IMR-90 (cell line): Measurements from ENCODE around the gene GP9. TPM values are rescaled to one million over a fixed set of nuclear protein-coding genes. Genes with fewer than 3 reads are reported as not detected.
A peak's percentile ranks its signal among the peaks of the same experiment; 100 is the strongest.

Source experiments
- ATAC-seq: fragments of 200-7000 bp; cut with Tn5 transposase; 2 replicates; pipeline ENCODE4 v1.9.1; 2020; ENCODE audit warnings: low read depth, mild to moderate bottlenecking, moderate library complexity
- BruUV-seq: library from RNA; stranded (reverse); fragments of 400-500 nt; replicated peaks from 2 replicates; lab custom pipeline; 2021; lab: Mats Ljungman, UMichigan
- CTCF ChIA-PET: fragments of 300-600 bp; formaldehyde crosslinking; extraction: SDS; loops from one replicate; lab custom pipeline; 2021; ENCODE audit warnings: antibody characterized with exemption; lab: Yijun Ruan, JAX
- POLR2A ChIA-PET: fragments of 300-600 bp; sonication (Branson Sonifier 250); formaldehyde crosslinking; loops from one replicate; lab custom pipeline; 2022; ENCODE audit warnings: antibody characterized with exemption; ENCODE audit not compliant: unreplicated experiment; lab: Charles Lee
- DNase-seq: peaks from one replicate; pipeline ENCODE4 v3.0.0; 2013
- H2AFZ ChIP-seq: replicated peaks from 2 replicates; pipeline ENCODE3; 2013; ENCODE audit warnings: low read length, mild to moderate bottlenecking; ENCODE audit not compliant: poor library complexity
- H2AK5ac ChIP-seq: 2 replicates; pipeline ENCODE4 v1.6.1; 2013; ENCODE audit warnings: low read depth, low read length, inconsistent platforms
- H2AK9ac ChIP-seq: replicated peaks from 2 replicates; pipeline ENCODE3; 2013; ENCODE audit warnings: mild to moderate bottlenecking, low read depth, low read length, moderate library complexity; ENCODE audit not compliant: poor library complexity
- H2BK120ac ChIP-seq: 2 replicates; pipeline ENCODE4 v1.6.1; 2013; ENCODE audit warnings: low read depth, low read length, inconsistent platforms
- H2BK15ac ChIP-seq: 3 replicates; pipeline ENCODE4 v1.6.1; 2013; ENCODE audit warnings: low read depth, low read length, inconsistent platforms
- H2BK20ac ChIP-seq: 2 replicates; pipeline ENCODE4 v1.6.1; 2013; ENCODE audit warnings: low read depth, mild to moderate bottlenecking, inconsistent platforms, low read length, moderate library complexity
- H2BK5ac ChIP-seq: 2 replicates; pipeline ENCODE4 v1.6.1; 2013; ENCODE audit warnings: mild to moderate bottlenecking, low read depth, low read length, inconsistent platforms; ENCODE audit not compliant: poor library complexity, severe bottlenecking
- H3K14ac ChIP-seq: replicated peaks from 2 replicates; pipeline ENCODE4 v1.6.1; 2013; ENCODE audit warnings: low read depth, low read length, inconsistent platforms
- H3K18ac ChIP-seq: 2 replicates; pipeline ENCODE4 v1.6.1; 2013; ENCODE audit warnings: low read depth, low read length, control low read depth
- H3K23ac ChIP-seq: 2 replicates; pipeline ENCODE4 v1.6.1; 2013; ENCODE audit warnings: low read depth, low read length, inconsistent platforms
- H3K27ac ChIP-seq: 2 replicates; pipeline ENCODE4 v1.5.1; 2013; ENCODE audit warnings: mild to moderate bottlenecking, control low read depth, low read length; ENCODE audit not compliant: insufficient read depth
- H3K27me3 ChIP-seq: 2 replicates; pipeline ENCODE4 v1.6.1; 2013; ENCODE audit warnings: low read length; ENCODE audit not compliant: control insufficient read depth, insufficient read depth
- H3K36me3 ChIP-seq: 2 replicates; pipeline ENCODE4 v1.6.1; 2013; ENCODE audit warnings: low read length, mixed read lengths; ENCODE audit not compliant: control insufficient read depth, insufficient read depth
- H3K4ac ChIP-seq: 2 replicates; pipeline ENCODE4 v1.6.1; 2013; ENCODE audit warnings: low read depth, low read length, inconsistent platforms
- H3K4me1 ChIP-seq: 2 replicates; pipeline ENCODE4 v1.6.1; 2013; ENCODE audit warnings: low read length, mixed read lengths; ENCODE audit not compliant: control insufficient read depth, insufficient read depth
- H3K4me2 ChIP-seq: 2 replicates; pipeline ENCODE4 v1.6.1; 2013; ENCODE audit warnings: low read depth, mild to moderate bottlenecking, control low read depth, low read length, moderate library complexity
- H3K4me3 ChIP-seq: 2 replicates; pipeline ENCODE4 v1.5.1; 2013; ENCODE audit warnings: low read depth, mild to moderate bottlenecking, control low read depth, low read length, moderate library complexity; ENCODE audit not compliant: insufficient read depth
- H3K56ac ChIP-seq: 2 replicates; pipeline ENCODE4 v1.6.1; 2013; ENCODE audit warnings: low read length, inconsistent platforms; ENCODE audit not compliant: insufficient read depth; ENCODE audit errors: extremely low read depth
- H3K79me1 ChIP-seq, 2 experiments: 2 replicates each; pipeline ENCODE4 v1.6.1; 2013; ENCODE audit warnings: low read length in 2 of 2, inconsistent platforms in 1 of 2, low read depth in 1 of 2
- H3K9ac ChIP-seq: 2 replicates; pipeline ENCODE4 v1.6.1; 2013; ENCODE audit warnings: low read depth, low read length, control low read depth
- H3K9me1 ChIP-seq: 2 replicates; pipeline ENCODE4 v1.6.1; 2013; ENCODE audit warnings: low read length, inconsistent platforms; ENCODE audit not compliant: insufficient read depth
- H3K9me3 ChIP-seq: 2 replicates; pipeline ENCODE4 v1.6.1; 2013; ENCODE audit warnings: low read length; ENCODE audit not compliant: control insufficient read depth, insufficient read depth
- H4K20me1 ChIP-seq: 2 replicates; pipeline ENCODE4 v1.6.1; 2013; ENCODE audit warnings: low read length, inconsistent platforms; ENCODE audit not compliant: insufficient read depth
- H4K5ac ChIP-seq: 2 replicates; pipeline ENCODE4 v1.6.1; 2013; ENCODE audit warnings: mild to moderate bottlenecking, low read depth, low read length, control low read depth
- H4K8ac ChIP-seq, 2 experiments: 2 replicates each; pipeline ENCODE4 v1.6.1; 2013; ENCODE audit warnings: low read depth in 2 of 2, low read length in 2 of 2, control low read depth in 1 of 2, inconsistent platforms in 1 of 2
- H4K91ac ChIP-seq: 2 replicates; pipeline ENCODE4 v1.6.1; 2013; ENCODE audit warnings: low read depth, low read length, inconsistent platforms; ENCODE audit not compliant: insufficient read depth
- BHLHE40 ChIP-seq: fragments of 150-350 bp; IDR thresholded peaks from 2 replicates; pipeline ENCODE4 v1.6.1; 2016; ENCODE audit warnings: mild to moderate bottlenecking, low read depth, low read length
- CEBPB ChIP-seq: IDR thresholded peaks from 2 replicates; pipeline ENCODE4 v1.6.1; 2012; ENCODE audit warnings: low read depth, low read length, improper control_type of control experiment
- CHD1 ChIP-seq: IDR thresholded peaks from 2 replicates; pipeline ENCODE4 v1.6.1; 2012; ENCODE audit warnings: low read depth, low read length, improper control_type of control experiment
- FOS ChIP-seq: fragments of 150-350 bp; IDR thresholded peaks from 2 replicates; pipeline ENCODE4 v1.6.1; 2016; ENCODE audit warnings: low read depth, low read length
- MAFK ChIP-seq: IDR thresholded peaks from 2 replicates; pipeline ENCODE4 v1.6.1; 2012; ENCODE audit warnings: low read depth, low read length, improper control_type of control experiment
- MAZ ChIP-seq: IDR thresholded peaks from 2 replicates; pipeline ENCODE4 v1.6.1; 2012; ENCODE audit warnings: low read depth, mild to moderate bottlenecking, low read length, improper control_type of control experiment, moderate library complexity, borderline replicate concordance
- MXI1 ChIP-seq: IDR thresholded peaks from 2 replicates; pipeline ENCODE4 v1.6.1; 2012; ENCODE audit warnings: low read depth, mild to moderate bottlenecking, low read length, moderate library complexity, borderline replicate concordance
- NFE2L2 ChIP-seq: fragments of 150-350 bp; IDR thresholded peaks from 2 replicates; pipeline ENCODE4 v1.6.1; 2016; ENCODE audit warnings: low read depth, mild to moderate bottlenecking, low read length
- POLR2A ChIP-seq: IDR thresholded peaks from 2 replicates; pipeline ENCODE4 v1.6.1; 2012; ENCODE audit warnings: mild to moderate bottlenecking, low read depth, low read length
- RAD21 ChIP-seq: IDR thresholded peaks from 2 replicates; pipeline ENCODE4 v1.6.1; 2012; ENCODE audit warnings: low read length, improper control_type of control experiment
- RCOR1 ChIP-seq: IDR thresholded peaks from 2 replicates; pipeline ENCODE4 v1.6.1; 2012; ENCODE audit warnings: mild to moderate bottlenecking, low read length, improper control_type of control experiment; ENCODE audit not compliant: insufficient replicate concordance
- RFX5 ChIP-seq: IDR thresholded peaks from 2 replicates; pipeline ENCODE4 v1.8.0; 2012; ENCODE audit warnings: low read depth, mild to moderate bottlenecking, low read length, moderate library complexity
- SMC3 ChIP-seq: fragments of 150-350 bp; IDR thresholded peaks from 2 replicates; pipeline ENCODE4 v1.6.1; 2016; ENCODE audit warnings: low read depth, mild to moderate bottlenecking, antibody characterized with exemption, low read length, moderate library complexity
- WGBS, 2 experiments: methylation state at CpG; one replicate each; pipeline versions ENCODE4 v1.1.5 to v1.1.7; 2013; ENCODE audit warnings: missing lambda C conversion rate in 2 of 2; ENCODE audit not compliant: insufficient read length in 1 of 2; ENCODE audit errors: extremely low coverage in 2 of 2; 5-methylcytosine and 5-hydroxymethylcytosine counted together
- dilution Hi-C: fragments of 300-500 bp; cut with HindIII; formaldehyde crosslinking; loops from one replicate; pipeline ENCODE4 v1.14.3; 2018; ENCODE audit warnings: low sequenced_read_pairs; ENCODE audit not compliant: unreplicated experiment
- in situ Hi-C: fragments of 300-500 bp; cut with MboI; formaldehyde crosslinking; loops from 3 replicates; pipeline ENCODE4 v1.14.3; 2019; ENCODE audit warnings: low sequenced_read_pairs, inconsistent platforms, mixed read lengths
- intact Hi-C: fragments of 100-400 bp; cut with micrococcal nuclease; formaldehyde crosslinking; loops from 2 replicates; pipeline ENCODE4 v1.10.0; 2022
- polyA plus RNA-seq, 3 experiments: library from polyadenylated mRNA; depleted of rRNA; stranded (reverse); fragments of >200 nt; gene quantifications; 2 replicates each; pipeline ENCODE4 v1.2.3, GENCODE V29; 2012; ENCODE audit warnings: low replicate concordance in 1 of 3
- total RNA-seq: library from RNA; depleted of rRNA; stranded (reverse); fragments of >200 nt; gene quantifications from 2 replicates; pipeline ENCODE4 v1.2.3, GENCODE V29; 2012
- TF ChIP-seq, protein P1 (sequence below): conservative IDR thresholded peaks from 2 replicates; pipeline ENCODE4 v1.5.1; 2012; ENCODE audit warnings: mild to moderate bottlenecking, low read depth, low read length, improper control_type of control experiment
- TF ChIP-seq, protein P2 (sequence below): fragments of 150-350 bp; IDR thresholded peaks from 2 replicates; pipeline ENCODE4 v1.6.1; 2016; ENCODE audit warnings: low read depth, mild to moderate bottlenecking, low read length, moderate library complexity, borderline replicate concordance
- TF ChIP-seq, protein P3 (sequence below): fragments of 150-350 bp; IDR thresholded peaks from 2 replicates; pipeline ENCODE4 v1.6.1; 2017; ENCODE audit warnings: mild to moderate bottlenecking, antibody characterized with exemption, low read length, low read depth

Gene GP9
- total and polyA plus RNA-seq, 2 of the 4 experiments (the other 2 are of a cell fraction): not detected

DNA sequence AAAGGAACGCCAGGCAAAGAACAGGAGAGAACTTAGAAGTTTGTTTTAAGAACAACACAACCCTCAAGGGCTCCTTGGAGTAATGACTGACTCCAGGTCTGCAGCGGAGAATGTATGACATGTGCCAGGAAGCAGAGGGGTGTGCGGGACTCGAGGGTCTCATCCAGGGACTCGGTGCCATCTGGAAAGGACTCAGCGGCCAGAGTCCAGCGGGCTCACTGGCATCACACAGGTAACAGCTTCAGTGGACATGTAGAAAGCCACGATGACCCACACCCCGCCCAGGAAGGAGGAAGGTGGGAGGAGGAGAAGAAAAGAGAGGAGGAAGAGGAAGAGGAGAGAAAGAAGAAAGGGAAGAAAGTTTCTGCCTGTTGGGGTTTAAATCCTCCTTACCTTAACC is 21.4 kb downstream of the GP9 start:
- Histone ChIP-seq H3K9ac (no peak overlapping the region), H2BK5ac (no peak overlapping the region), H2BK20ac (no peak overlapping the region), H3K4me1 (peaks cover 3% of the 10 kb centered on the region), H3K9me3 (no peaks in the 10 kb centered on the region), H4K5ac (no peak overlapping the region), H2AK9ac (no peak overlapping the region), H4K20me1 (no peaks in the 10 kb centered on the region), H2BK15ac (no peak overlapping the region), H3K9me1 (no peaks in the 10 kb centered on the region), H2BK120ac (no peak overlapping the region), H3K18ac (no peak overlapping the region), H3K14ac (no peak overlapping the region), H4K8ac (no peak overlapping the region), H3K4me3 (no peak overlapping the region), H3K27ac (no peak overlapping the region), H2AFZ (no peak overlapping the region), H4K91ac (no peak overlapping the region), H3K23ac (no peak overlapping the region), H3K56ac (no peak overlapping the region), H3K4me2 (no peak overlapping the region), H3K4ac (no peak overlapping the region), H3K79me1 (no peaks in the 10 kb centered on the region), H3K36me3 (no peaks in the 10 kb centered on the region), H3K27me3 (no peaks in the 10 kb centered on the region), H2AK5ac (0 out of 2 replicates have a peak overlapping the region, but pooled peaks have one; percentile 7)
- ATAC-seq (no peak), DNase-seq (no peak)
- CTCF ChIA-PET: no interaction called here
- POLR2A ChIA-PET: no interaction called here
- TF ChIP-seq RAD21: no peak
- TF ChIP-seq SMC3: no peak
- no peak for TF ChIP-seq CEBPB
- no peak for TF ChIP-seq CHD1
- TF ChIP-seq RCOR1: no peak
- TF ChIP-seq MAFK: no peak
- no peak for TF ChIP-seq BHLHE40
- TF ChIP-seq, protein P1, sequence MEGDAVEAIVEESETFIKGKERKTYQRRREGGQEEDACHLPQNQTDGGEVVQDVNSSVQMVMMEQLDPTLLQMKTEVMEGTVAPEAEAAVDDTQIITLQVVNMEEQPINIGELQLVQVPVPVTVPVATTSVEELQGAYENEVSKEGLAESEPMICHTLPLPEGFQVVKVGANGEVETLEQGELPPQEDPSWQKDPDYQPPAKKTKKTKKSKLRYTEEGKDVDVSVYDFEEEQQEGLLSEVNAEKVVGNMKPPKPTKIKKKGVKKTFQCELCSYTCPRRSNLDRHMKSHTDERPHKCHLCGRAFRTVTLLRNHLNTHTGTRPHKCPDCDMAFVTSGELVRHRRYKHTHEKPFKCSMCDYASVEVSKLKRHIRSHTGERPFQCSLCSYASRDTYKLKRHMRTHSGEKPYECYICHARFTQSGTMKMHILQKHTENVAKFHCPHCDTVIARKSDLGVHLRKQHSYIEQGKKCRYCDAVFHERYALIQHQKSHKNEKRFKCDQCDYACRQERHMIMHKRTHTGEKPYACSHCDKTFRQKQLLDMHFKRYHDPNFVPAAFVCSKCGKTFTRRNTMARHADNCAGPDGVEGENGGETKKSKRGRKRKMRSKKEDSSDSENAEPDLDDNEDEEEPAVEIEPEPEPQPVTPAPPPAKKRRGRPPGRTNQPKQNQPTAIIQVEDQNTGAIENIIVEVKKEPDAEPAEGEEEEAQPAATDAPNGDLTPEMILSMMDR: no peak
- no peak for TF ChIP-seq FOS
- TF ChIP-seq MXI1: no peak
- no peak for TF ChIP-seq RFX5
- TF ChIP-seq POLR2A: no peak
- TF ChIP-seq, protein P2, sequence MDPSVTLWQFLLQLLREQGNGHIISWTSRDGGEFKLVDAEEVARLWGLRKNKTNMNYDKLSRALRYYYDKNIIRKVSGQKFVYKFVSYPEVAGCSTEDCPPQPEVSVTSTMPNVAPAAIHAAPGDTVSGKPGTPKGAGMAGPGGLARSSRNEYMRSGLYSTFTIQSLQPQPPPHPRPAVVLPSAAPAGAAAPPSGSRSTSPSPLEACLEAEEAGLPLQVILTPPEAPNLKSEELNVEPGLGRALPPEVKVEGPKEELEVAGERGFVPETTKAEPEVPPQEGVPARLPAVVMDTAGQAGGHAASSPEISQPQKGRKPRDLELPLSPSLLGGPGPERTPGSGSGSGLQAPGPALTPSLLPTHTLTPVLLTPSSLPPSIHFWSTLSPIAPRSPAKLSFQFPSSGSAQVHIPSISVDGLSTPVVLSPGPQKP: no peak
- TF ChIP-seq NFE2L2: no peak
- TF ChIP-seq, protein P3, sequence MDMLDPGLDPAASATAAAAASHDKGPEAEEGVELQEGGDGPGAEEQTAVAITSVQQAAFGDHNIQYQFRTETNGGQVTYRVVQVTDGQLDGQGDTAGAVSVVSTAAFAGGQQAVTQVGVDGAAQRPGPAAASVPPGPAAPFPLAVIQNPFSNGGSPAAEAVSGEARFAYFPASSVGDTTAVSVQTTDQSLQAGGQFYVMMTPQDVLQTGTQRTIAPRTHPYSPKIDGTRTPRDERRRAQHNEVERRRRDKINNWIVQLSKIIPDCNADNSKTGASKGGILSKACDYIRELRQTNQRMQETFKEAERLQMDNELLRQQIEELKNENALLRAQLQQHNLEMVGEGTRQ: no peak
- TF ChIP-seq MAZ: no peak
- no TSS peak for BruUV-seq
- dilution Hi-C loops (no loop called here), intact Hi-C loops (no loop called here), in situ Hi-C loops (no loop called here)
- WGBS, 2 experiments: 90% methylated on average over 6 of the region's 9 CpGs; no CpG with 5 or more reads in 1 of the 2 experiments
